Adrenal gland (tissue), 12 donors: Measurements from ENCODE around the gene FAM53B. TPM values are rescaled to one million over a fixed set of nuclear protein-coding genes. Genes with fewer than 3 reads are reported as not detected.

ENCODE experiments used
- DNase-seq, 7 donors: peaks; one replicate each; pipeline ENCODE4 v3.0.0-alpha.2; 2019 to 2020
- H3K27ac ChIP-seq, 5 donors: fragments of 200-600 bp; sonication (generic) in 4 of 5; 1 replicate in 3 of 5; 2 replicates in 2 of 5; pipeline versions ENCODE4 v1.5.1 to v1.8.0; 2016 to 2020; ENCODE audit warnings: mild to moderate bottlenecking in 1 of 5
- H3K27me3 ChIP-seq: fragments of 200-600 bp; 2 replicates; pipeline ENCODE4 v1.8.0; 2021
- H3K36me3 ChIP-seq, 2 donors: fragments of 200-600 bp; replicated peaks in 1 of 2; 1 replicate in 1 of 2; 2 replicates in 1 of 2; pipeline versions ENCODE4 v1.5.1 to v1.8.0; 2018 to 2022
- H3K4me1 ChIP-seq, 2 donors: fragments of 200-600 bp; replicated peaks in 1 of 2; 1 replicate in 1 of 2; 2 replicates in 1 of 2; pipeline versions ENCODE4 v1.5.1 to v1.8.0; 2018 to 2021
- H3K4me3 ChIP-seq, 4 donors: fragments of 200-600 bp; sonication (generic) in 3 of 4; one replicate each; pipeline ENCODE4 v1.5.1; 2016 to 2018
- H3K9me3 ChIP-seq, 3 donors: fragments of 200-600 bp; sonication (generic) in 1 of 3; replicated peaks in 1 of 3; 1 replicate in 2 of 3; 2 replicates in 1 of 3; pipeline versions ENCODE4 v1.5.1 to v1.8.0; 2016 to 2021
- CTCF ChIP-seq, 6 experiments: fragments of 450-650 bp in 4 of 6; fragments of 200-600 bp in 2 of 6; sonication (generic) in 1 of 6; IDR thresholded peaks; 1 replicate in 5 of 6; 2 replicates in 1 of 6; pipeline versions ENCODE4 v1.5.1 to v1.8.0; 2016 to 2021; ENCODE audit warnings: antibody characterized with exemption in 6 of 6, mild to moderate bottlenecking in 2 of 6, moderate library complexity in 1 of 6
- POLR2A ChIP-seq, 2 donors: fragments of 450-650 bp; IDR thresholded peaks; one replicate each; pipeline ENCODE4 v1.6.1; 2017; ENCODE audit warnings: antibody characterized with exemption in 2 of 2, mild to moderate bottlenecking in 2 of 2, moderate library complexity in 1 of 2
- WGBS, 4 donors: extraction: QIAGEN DNeasy Blood & Tissue Kit in 2 of 4; methylation state at CpG; one replicate each; pipeline versions ENCODE4 v1.1.5 to v1.1.7; 2013 to 2017; 5-methylcytosine and 5-hydroxymethylcytosine counted together
- intact Hi-C, 2 donors: fragments of 100-400 bp; cut with DNase I; formaldehyde crosslinking; loops; one replicate each; pipeline versions ENCODE4 v1.14.1 to v1.15.0; 2022 to 2023
- polyA plus RNA-seq, 3 donors: library from polyadenylated mRNA; stranded (reverse); fragments of 200-250 nt in 2 of 3; fragments of 350-450 nt in 1 of 3; fragmentation: Illumina TruSeq in 1 of 3; extraction: RNeasy Lipid Tissue Mini Kit (QIAGEN cat#74804) in 1 of 3; gene quantifications; one replicate each; pipeline ENCODE4 v1.2.3, GENCODE V29; 2013 to 2014
- total RNA-seq, 9 donors: library from RNA; depleted of rRNA in 4 of 9; stranded (reverse); fragments of >200 nt in 4 of 9; fragments of 120-200 nt in 1 of 9; fragmentation: NEBNext Ultra II Directional in 1 of 9; extraction: Animal tissue kit (Norgen Biotek cat#: 25700) in 1 of 9; gene quantifications; one replicate each; pipeline versions ENCODE4 v1.1.0 to v1.2.4, GENCODE V29; 2013 to 2023
- donor health status: healthy with polysubstance abuse.
- donor health status: Bipolar disorder and iron deficiency.
- donor health status: DM: yes; HTN: yes; CAD: no.
- donor health status: DM: no; HTN: no; CAD: no.
- donor health status: DM: no; HTN: no; CAD: no.
- donor health status: DM: yes; HTN: yes; CAD: no.

The FAM53B gene
- total and polyA plus RNA-seq, 12 donors = 15.1 to 90.9 (median 65.5) TPM

- DNase-seq = peak in 2 of 7 donors; percentile 55 to 79
- peak overlapping the region in 3 of 5 donors; percentile 33 to 82 (median 77) for H3K27ac ChIP-seq
- no peaks in the 10 kb centered on the region for H3K36me3 ChIP-seq
- no peaks in the 10 kb centered on the region for H3K9me3 ChIP-seq
- no peak for TF ChIP-seq CTCF (IDR thresholded peaks at IDR 0.05)
- no peak for TF ChIP-seq POLR2A (IDR thresholded peaks at IDR 0.05)
- peaks cover 26 to 84% of the 10 kb centered on the region in 2 donors for H3K4me1 ChIP-seq
- 64 to 85% (median 74%) methylated on average over 13 of the region's 13 CpGs for WGBS, 4 donors
- intact Hi-C loops = no loop called here
- no peaks in the 10 kb centered on the region for H3K27me3 ChIP-seq
- no peak overlapping the region for H3K4me3 ChIP-seq
Measured at GRCh38 chr10:124670849-124671248, 73.3 kb downstream of the FAM53B start.

GRCh38 chr10:124669824-124670654 lies 74.1 kb downstream of the FAM53B start:
- Histone ChIP-seq H3K36me3 (no peaks in the 10 kb centered on the region), H3K4me1 (peaks cover 21 to 86% of the 10 kb centered on the region in 2 donors), H3K27ac (peak overlapping the region in 2 of 5 donors; percentile 77 to 82), H3K9me3 (no peaks in the 10 kb centered on the region), H3K27me3 (no peaks in the 10 kb centered on the region), H3K4me3 (no peak overlapping the region)
- intact Hi-C loops = no loop called here
- WGBS, 4 donors = 86 to 90% (median 89%) methylated on average over 15 to 23 of the region's 23 CpGs
- no peak for TF ChIP-seq CTCF (IDR thresholded peaks at IDR 0.05)
- TF ChIP-seq POLR2A (IDR thresholded peaks at IDR 0.05) = no peak
- no peak for DNase-seq

GRCh38 chr10:124669141-124669823 lies 74.9 kb downstream of the FAM53B start:
- WGBS, 4 donors = 88 to 94% (median 91%) methylated on average over 9 to 20 of the region's 20 CpGs
- Histone ChIP-seq H3K36me3 (no peaks in the 10 kb centered on the region), H3K27ac (peak overlapping the region in 3 of 5 donors; percentile 32 to 82 (median 77)), H3K4me1 (peaks cover 18 to 86% of the 10 kb centered on the region in 2 donors), H3K9me3 (no peaks in the 10 kb centered on the region), H3K4me3 (no peak overlapping the region), H3K27me3 (no peaks in the 10 kb centered on the region)
- TF ChIP-seq POLR2A (IDR thresholded peaks at IDR 0.05) = no peak
- TF ChIP-seq CTCF (IDR thresholded peaks at IDR 0.05) = no peak
- intact Hi-C loops = no loop called here
- DNase-seq = no peak

- TF ChIP-seq CTCF (IDR thresholded peaks at IDR 0.05) = no peak
- no peak for TF ChIP-seq POLR2A (IDR thresholded peaks at IDR 0.05)
- WGBS, 4 donors = 65 to 78% (median 70%) methylated on average over 10 to 11 of the region's 11 CpGs
- peaks cover 16 to 82% of the 10 kb centered on the region in 2 donors for H3K4me1 ChIP-seq
- no peak overlapping the region for H3K4me3 ChIP-seq
- no peak for DNase-seq
- H3K9me3 ChIP-seq = no peaks in the 10 kb centered on the region
- intact Hi-C loops = no loop called here
- H3K27ac ChIP-seq = peak overlapping the region in 4 of 5 donors; percentile 19 to 82 (median 54)
- H3K27me3 ChIP-seq = no peaks in the 10 kb centered on the region
- H3K36me3 ChIP-seq = peaks cover 0 to 2% of the 10 kb centered on the region in 2 donors
Measured at GRCh38 chr10:124668517-124669051, 75.6 kb downstream of the FAM53B start.
